HG03520 (cell line): Measurements from ENCODE around the gene TMEM87B.
"Not testable (repeated sequence)": the region's sequence is repeated elsewhere in the genome, so short reads cannot be mapped to it uniquely, and the experiment has no call there.

Experiments
- ATAC-seq: cut with Tn5 transposase; IDR thresholded peaks from one replicate; pipeline ENCODE4 v1.9.1; 2021; ENCODE audit warnings: mild to moderate bottlenecking, moderate library complexity; ENCODE audit not compliant: unreplicated experiment

Gene TMEM87B

GRCh38 chr2:112032689-112033465 lies 22.2 kb upstream of the TMEM87B start:
- ATAC-seq: no peak

GRCh38 chr2:112033600-112033999 lies 21.5 kb upstream of the TMEM87B start:
- no peak for ATAC-seq

DNA sequence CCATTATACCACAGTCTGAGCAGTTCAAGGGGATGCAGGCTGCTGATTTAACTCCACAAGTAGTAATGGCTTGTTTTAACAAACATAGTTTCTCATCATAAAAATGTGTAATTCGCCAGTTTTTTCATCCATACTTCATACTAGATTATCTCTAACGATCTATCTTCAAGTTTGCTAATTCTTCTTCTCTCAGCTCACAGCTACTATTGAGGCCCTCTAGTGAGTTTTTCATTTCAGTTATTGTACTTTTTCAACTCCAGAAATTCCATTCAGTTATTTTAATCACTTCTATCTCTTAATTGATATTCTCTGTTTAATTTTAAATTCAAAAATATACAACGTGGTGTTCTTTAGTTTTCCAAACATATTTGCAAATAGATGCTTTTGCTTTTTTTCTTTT lies 20.1 kb upstream of the TMEM87B start:
- no peak for ATAC-seq

GRCh38 chr2:112035786-112036185 lies 19.3 kb upstream of the TMEM87B start:
- no peak for ATAC-seq

- ATAC-seq: not testable (repeated sequence)
Measured at GRCh38 chr2:112039556-112039955, 15.5 kb upstream of the TMEM87B start.

DNA sequence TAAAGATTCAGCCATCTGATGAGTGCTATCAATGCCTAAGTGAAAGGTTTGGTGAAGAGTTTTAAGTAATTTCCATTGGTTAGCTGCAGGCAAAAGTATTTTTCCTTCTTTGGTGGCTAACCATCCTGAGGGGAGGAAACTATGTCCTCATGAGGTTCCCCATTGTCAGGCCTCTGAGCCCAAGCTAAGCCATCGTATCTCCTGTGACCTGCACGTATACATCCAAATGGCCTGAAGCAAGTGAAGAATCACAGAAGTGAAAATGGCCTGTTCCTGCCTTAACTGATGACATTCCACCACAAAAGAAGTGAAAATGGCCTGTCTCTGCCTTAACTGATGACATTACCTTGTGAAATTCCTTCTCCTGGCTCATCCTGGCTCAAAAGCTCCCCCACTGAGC lies 15.0 kb upstream of the TMEM87B start:
- not testable (repeated sequence) for ATAC-seq

DNA sequence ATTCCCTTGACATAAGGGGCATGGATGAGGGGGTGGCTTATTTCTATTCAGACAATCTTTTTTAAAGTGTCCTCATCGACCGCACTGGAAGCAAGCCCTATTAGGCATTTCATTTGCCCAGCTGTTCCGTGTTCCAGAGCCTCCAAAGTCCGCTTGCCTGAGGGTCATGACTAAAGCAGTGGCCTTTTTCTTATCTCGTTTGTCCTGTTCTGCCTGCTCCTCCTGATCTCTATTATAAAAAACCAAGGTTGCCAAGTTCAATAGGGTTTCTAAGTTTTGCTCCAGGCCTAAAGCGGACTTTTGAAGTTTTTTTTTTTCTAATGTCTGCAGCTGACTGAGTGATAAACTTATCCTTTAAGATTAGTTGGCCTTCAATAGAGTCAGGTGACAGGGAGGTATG lies 13.6 kb upstream of the TMEM87B start:
- ATAC-seq: not testable (repeated sequence)

DNA sequence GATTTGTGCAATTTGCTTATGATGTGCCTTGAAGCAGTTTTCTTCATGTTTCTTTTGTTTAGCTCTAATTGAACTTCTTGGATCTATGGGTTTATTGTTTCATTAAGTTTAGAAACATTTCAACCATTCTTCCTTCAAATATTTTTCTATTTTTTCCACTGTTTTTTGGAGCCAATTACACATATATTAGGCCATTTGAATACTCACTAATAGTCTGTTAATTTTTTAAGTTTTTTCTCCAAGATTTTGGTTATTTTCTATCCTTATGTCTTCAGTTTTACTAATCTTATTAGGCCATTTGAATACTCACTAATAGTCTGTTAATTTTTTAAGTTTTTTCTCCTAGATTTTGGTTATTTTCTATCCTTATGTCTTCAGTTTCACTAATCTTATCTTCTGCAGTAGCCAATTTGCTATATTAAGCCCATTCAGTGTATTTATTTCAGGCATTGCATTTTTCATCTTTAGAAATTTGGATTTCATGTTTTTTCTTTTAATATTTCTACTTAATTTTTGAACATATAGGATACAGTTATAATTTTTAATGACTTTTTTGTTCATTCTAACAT lies 9.5 kb upstream of the TMEM87B start:
- ATAC-seq: no peak

- ATAC-seq: no peak
Measured at GRCh38 chr2:112046231-112046630, 8.8 kb upstream of the TMEM87B start.

GRCh38 chr2:112047537-112048235 lies 7.4 kb upstream of the TMEM87B start:
- no peak for ATAC-seq

DNA sequence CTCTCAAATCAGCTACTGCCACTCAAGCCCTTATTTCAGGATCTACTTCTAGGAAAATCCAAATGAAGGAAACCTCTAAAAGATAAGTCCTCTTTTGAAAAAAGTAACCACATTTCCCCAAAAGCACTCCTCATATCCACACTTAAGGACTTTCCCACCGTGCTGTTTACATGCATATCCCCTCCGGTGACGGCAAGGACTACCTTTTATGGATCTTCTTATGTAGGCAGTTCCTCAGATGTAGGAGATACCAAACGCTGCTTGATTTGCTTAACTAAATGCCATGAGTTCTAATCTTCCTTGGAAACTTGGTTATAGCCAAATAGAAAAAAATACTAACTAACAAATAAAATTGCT lies 6.9 kb upstream of the TMEM87B start:
- ATAC-seq: no peak

DNA sequence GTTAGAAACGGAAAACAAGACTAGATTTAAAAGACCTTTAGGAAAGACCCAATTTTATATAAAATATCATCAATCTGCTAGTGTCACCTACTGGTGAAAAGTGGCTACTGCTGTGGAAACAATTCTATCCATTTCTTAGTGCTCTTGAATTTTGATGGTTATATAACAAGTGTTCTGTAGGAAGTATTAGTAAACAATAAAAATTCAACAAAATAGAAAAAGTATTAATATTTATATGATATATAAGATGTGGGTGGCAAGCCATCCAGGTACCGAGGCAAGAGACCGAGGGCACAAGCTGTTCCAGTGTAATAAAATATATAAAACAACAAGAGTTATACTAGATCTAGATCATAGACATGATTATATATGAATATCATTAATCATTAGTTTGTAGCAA lies 6.2 kb upstream of the TMEM87B start:
- ATAC-seq: no peak

GRCh38 chr2:112050316-112050715 lies 4.8 kb upstream of the TMEM87B start:
- ATAC-seq: no peak

- peak; percentile 53 for ATAC-seq
Measured at GRCh38 chr2:112053917-112054846, 887 bp upstream of the TMEM87B start.

DNA sequence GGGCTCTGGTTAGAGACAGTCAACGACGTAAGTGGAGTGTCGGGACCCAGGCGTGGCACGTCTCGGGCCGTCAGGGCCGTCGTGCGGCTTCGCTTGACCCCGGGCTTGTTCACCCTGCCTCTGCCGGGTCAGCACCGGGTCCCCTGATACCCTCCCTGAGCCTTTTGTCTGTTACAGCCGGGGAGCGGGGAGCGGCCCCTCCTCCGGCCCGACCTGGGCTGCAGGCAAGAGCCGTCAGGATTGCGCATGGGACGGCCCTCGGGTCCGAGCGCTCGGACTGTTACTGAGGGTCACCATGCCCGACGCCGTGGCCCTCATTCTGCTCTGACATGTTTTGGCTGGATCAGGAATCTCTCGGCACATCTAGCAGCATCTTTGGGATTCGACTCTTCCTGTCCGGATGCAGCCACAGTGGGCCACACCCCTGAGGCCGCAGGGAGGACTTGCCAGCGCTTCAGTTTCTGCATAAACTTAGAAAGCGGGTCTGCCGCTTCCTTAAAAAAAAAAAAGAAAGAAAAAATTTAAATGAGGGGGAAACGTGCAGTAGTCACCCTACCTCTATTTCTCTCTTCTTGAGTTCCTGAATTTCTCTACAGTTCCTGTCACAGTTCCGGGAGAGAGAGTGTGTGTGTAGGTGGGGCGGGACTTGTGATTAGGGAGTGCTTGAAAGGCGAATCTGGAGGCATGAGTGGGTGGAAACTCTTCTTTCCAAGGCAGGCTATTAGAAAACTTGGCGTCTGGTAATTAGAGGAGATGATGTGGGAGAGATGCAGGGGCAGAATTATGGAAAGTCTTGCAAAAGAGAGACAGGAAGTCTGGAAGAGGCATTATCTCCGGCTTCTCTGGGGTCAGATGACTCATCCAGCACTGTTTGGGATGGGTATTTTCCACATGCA lies 909 bp downstream of the TMEM87B start:
- ATAC-seq: no peak

DNA sequence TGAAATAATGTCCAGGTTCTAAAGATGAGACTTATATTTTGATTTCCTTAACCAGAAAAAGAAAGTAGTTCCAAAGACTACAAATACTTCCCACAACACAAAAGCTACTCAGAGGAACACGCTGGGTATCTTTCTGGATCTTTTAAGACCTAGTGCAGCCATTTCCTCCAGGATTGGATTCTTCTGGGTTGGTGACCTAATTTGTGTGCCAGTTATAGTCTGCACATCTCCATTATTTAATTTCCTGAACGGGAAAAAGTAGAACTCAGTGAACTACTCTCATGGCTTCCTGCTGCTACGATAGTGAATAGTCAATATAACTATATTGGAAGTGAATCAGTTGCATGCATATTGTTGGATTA lies 1.5 kb downstream of the TMEM87B start:
- ATAC-seq: no peak

DNA sequence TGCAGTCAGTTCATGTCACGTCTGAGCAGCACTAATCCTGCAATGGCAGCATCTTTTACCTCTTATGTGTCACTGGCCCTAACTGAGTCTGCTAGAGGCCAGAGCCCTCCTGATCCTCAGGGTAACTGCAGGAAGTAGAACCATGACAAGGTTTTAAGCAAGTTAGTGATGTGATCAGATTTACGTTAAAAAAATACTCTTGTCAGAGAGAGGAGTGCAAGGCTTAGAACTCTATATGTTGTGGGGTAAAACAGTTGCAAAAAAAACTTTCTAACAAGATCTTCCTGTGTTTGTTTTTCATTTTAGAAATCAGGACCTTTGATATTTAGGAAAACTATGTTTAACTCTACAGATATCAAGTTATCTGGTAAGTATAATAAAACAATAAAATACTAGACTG lies 4.6 kb downstream of the TMEM87B start:
- no peak for ATAC-seq

DNA sequence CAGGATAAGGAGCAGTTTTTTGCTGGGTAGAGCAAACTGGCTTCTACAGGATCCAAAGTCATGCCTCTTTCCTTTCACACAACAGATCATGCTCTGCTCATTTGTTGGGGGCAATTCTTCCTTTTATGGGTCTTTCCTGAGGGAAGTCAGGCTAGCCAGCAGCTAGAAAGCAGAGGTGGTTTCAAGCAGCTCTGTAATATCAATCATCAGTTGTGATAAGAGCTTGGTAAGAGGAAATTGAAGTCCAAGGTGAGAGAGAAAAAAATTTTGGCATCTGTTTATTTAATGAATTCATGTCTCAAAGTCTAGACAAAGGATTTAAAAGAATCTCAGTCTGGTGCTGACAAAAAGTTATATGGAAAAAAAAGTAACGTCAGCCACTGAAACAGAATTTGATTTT lies 6.2 kb downstream of the TMEM87B start:
- ATAC-seq: no peak

GRCh38 chr2:112061840-112062239 lies 6.8 kb downstream of the TMEM87B start:
- ATAC-seq: no peak

- ATAC-seq: no peak
Measured at GRCh38 chr2:112062894-112063293, 7.8 kb downstream of the TMEM87B start.
